Measurements from ENCODE around the gene EFR3B. TPM values are rescaled to one million over a fixed set of nuclear protein-coding genes. Genes with fewer than 3 reads are reported as not detected.

EFR3B gene
- total and polyA plus RNA-seq, 2 of the 4 experiments (the other 2 are of a cell fraction), result 0.38 to 0.90 TPM

DNA sequence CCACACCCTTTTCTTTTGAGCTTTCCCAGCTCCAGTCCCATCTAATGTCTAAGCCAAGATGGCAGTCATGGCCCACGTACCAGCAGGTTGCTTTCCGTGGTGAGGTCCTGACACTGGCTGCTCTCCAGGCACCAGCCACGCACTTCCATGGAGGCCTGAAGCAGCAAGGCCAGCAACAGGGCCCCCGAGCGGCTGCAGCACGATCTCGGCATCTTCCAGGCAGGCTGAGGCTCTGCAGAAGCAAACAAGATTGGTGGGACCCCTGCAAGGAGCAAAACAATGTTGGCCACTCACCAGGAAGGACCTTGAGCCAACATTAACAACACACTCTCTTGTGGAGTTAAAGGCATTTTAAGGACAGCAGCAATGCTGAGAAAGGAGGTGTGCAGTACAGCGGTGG lies 122.7 kb downstream of the EFR3B start:
- 41% methylated on average over 6 of the region's 8 CpGs; no CpG with 5 or more reads in 1 of the 2 experiments for WGBS, 2 experiments (ENCODE audit: extremely low coverage in 2 of 2, insufficient read length in 1 of 2)

More for the DNA sequence above, 122.7 kb downstream of the EFR3B start:
- H3K4me2 ChIP-seq (ENCODE audit: low read depth, low read length), result no peak overlapping the region
- H3K14ac ChIP-seq (replicated peaks; ENCODE audit: low read depth, low read length), result no peak overlapping the region
- intact Hi-C loops (cut with micrococcal nuclease), result no loop called here
- H2AK5ac ChIP-seq (ENCODE audit: low read depth, low read length), result no peak overlapping the region
- H3K23ac ChIP-seq (ENCODE audit: low read depth, low read length), result no peak overlapping the region
- H3K9me1 ChIP-seq (ENCODE audit: insufficient read depth, low read length), result no peaks in the 10 kb centered on the region; the same call in 1 of the 2 replicates
- peaks cover 2% of the 10 kb centered on the region; the same call in 1 of the 2 replicates for H3K4me1 ChIP-seq (ENCODE audit: control insufficient read depth, insufficient read depth, low read length)
- POLR2A ChIA-PET (ENCODE audit: unreplicated experiment), result no interaction called here
- H2BK120ac ChIP-seq (ENCODE audit: low read depth, low read length), result no peak overlapping the region
- H3K9ac ChIP-seq (ENCODE audit: low read depth, low read length), result no peak overlapping the region
- H3K79me1 ChIP-seq (ENCODE audit: low read depth in 1 of 2, low read length in 2 of 2), result no peaks in the 10 kb centered on the region
- BruUV-seq (replicated peaks), result no TSS peak
- H3K36me3 ChIP-seq (ENCODE audit: control insufficient read depth, insufficient read depth, low read length), result no peaks in the 10 kb centered on the region
- no peak overlapping the region for H4K5ac ChIP-seq (ENCODE audit: low read depth, low read length)
- H3K9me3 ChIP-seq (ENCODE audit: control insufficient read depth, insufficient read depth, low read length), result peaks cover 7% of the 10 kb centered on the region; the same call in 1 of the 2 replicates
- H3K27me3 ChIP-seq (ENCODE audit: control insufficient read depth, insufficient read depth, low read length), result peaks cover 64% of the 10 kb centered on the region
- H3K4me3 ChIP-seq (ENCODE audit: insufficient read depth, low read depth, low read length), result no peak overlapping the region
- ATAC-seq (ENCODE audit: low read depth) (no peak), DNase-seq (no peak)
- H4K20me1 ChIP-seq (ENCODE audit: insufficient read depth, low read length), result no peaks in the 10 kb centered on the region
- H2BK5ac ChIP-seq (ENCODE audit: low read depth, low read length, poor library complexity, severe bottlenecking), result no peak overlapping the region
- H3K4ac ChIP-seq (ENCODE audit: low read depth, low read length), result no peak overlapping the region
- no peak overlapping the region for H4K91ac ChIP-seq (ENCODE audit: insufficient read depth, low read depth, low read length)
- H2BK15ac ChIP-seq (ENCODE audit: low read depth, low read length), result no peak overlapping the region
- dilution Hi-C loops (cut with HindIII; ENCODE audit: low sequenced_read_pairs, unreplicated experiment), result no loop called here
- H4K8ac ChIP-seq (ENCODE audit: low read depth in 2 of 2, low read length in 2 of 2), result no peak overlapping the region
- no peak overlapping the region for H2AK9ac ChIP-seq (replicated peaks; ENCODE audit: low read depth, low read length, poor library complexity)
- CTCF ChIA-PET, result no interaction called here
- H3K27ac ChIP-seq (ENCODE audit: insufficient read depth, low read length), result no peak overlapping the region
- in situ Hi-C loops (cut with MboI; ENCODE audit: low sequenced_read_pairs), result no loop called here
- no peak overlapping the region for H2AFZ ChIP-seq (replicated peaks; ENCODE audit: low read length, poor library complexity)
- TF ChIP-seq SMC3 (IDR thresholded peaks at IDR 0.05; ENCODE audit: low read depth, low read length), result no peak
- TF ChIP-seq, protein P1, sequence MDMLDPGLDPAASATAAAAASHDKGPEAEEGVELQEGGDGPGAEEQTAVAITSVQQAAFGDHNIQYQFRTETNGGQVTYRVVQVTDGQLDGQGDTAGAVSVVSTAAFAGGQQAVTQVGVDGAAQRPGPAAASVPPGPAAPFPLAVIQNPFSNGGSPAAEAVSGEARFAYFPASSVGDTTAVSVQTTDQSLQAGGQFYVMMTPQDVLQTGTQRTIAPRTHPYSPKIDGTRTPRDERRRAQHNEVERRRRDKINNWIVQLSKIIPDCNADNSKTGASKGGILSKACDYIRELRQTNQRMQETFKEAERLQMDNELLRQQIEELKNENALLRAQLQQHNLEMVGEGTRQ (IDR thresholded peaks at IDR 0.05; ENCODE audit: low read depth, low read length), result no peak
- no peak for TF ChIP-seq BHLHE40 (IDR thresholded peaks at IDR 0.05; ENCODE audit: low read depth, low read length)
- TF ChIP-seq FOS (IDR thresholded peaks at IDR 0.05; ENCODE audit: low read depth, low read length), result no peak
- H3K18ac ChIP-seq (ENCODE audit: low read depth, low read length), result no peak overlapping the region
- H2BK20ac ChIP-seq (ENCODE audit: low read depth, low read length), result no peak overlapping the region
- H3K56ac ChIP-seq (ENCODE audit: extremely low read depth, insufficient read depth, low read length), result no peak overlapping the region

Data from IMR-90 (cell line).